HepG2 (cell line): Measurements from ENCODE around the gene YLPM1. TPM values are rescaled to one million over a fixed set of nuclear protein-coding genes. Genes with fewer than 3 reads are reported as not detected.

Experiments
- ATAC-seq: fragments of 200-7000 bp; cut with Tn5 transposase; 3 replicates; pipeline ENCODE4 v1.9.1; 2020; ENCODE audit warnings: mild to moderate bottlenecking, moderate library complexity
- BruUV-seq: library from RNA; stranded (reverse); fragments of 400-500 nt; replicated peaks from 2 replicates; lab custom pipeline; 2021; lab: Mats Ljungman, UMichigan
- CTCF ChIA-PET: fragments of 300-600 bp; formaldehyde crosslinking; extraction: SDS; loops from one replicate; lab custom pipeline; 2021; ENCODE audit warnings: low total read pairs, inconsistent platforms, low intra/inter-chr PET ratio; lab: Yijun Ruan, JAX
- POLR2A ChIA-PET: fragments of 350-600 bp; sonication (Branson Sonifier 250); formaldehyde crosslinking; loops from one replicate; lab custom pipeline; 2020; ENCODE audit warnings: antibody characterized with exemption, inconsistent platforms; lab: Yijun Ruan, JAX
- DNase-seq: peaks from one replicate; pipeline ENCODE4 v3.0.0-alpha.2; 2015; ENCODE audit warnings: low spot score
- FAIRE-seq: peaks from 3 replicates; lab custom pipeline; 2011; peaks lifted over from hg19 to GRCh38; lab: Jason Lieb, UNC
- H2AFZ ChIP-seq: one replicate; pipeline ENCODE4 v1.6.1; 2011; ENCODE audit warnings: low read length, inconsistent platforms
- H3K27ac ChIP-seq: fragments of 300-600 bp; 3 replicates; pipeline ENCODE4 v1.8.0; 2011; ENCODE audit warnings: mixed run types, mild to moderate bottlenecking, mixed read lengths, low read length, inconsistent platforms; ENCODE audit not compliant: insufficient read depth; ENCODE audit errors: extremely low read length
- H3K27me3 ChIP-seq, 2 experiments: fragments of 200-600 bp in 1 of 2; 2 replicates in 1 of 2; 3 replicates in 1 of 2; pipeline versions ENCODE4 v1.6.0 to v1.8.0; 2011; ENCODE audit warnings: low read length in 2 of 2, mild to moderate bottlenecking in 2 of 2, moderate library complexity in 2 of 2, inconsistent platforms in 1 of 2; ENCODE audit not compliant: insufficient read depth in 2 of 2, control insufficient read depth in 1 of 2
- H3K36me3 ChIP-seq, 2 experiments: fragments of 200-600 bp in 1 of 2; replicated peaks in 1 of 2; 2 replicates in 1 of 2; 3 replicates in 1 of 2; pipeline versions ENCODE4 v1.5.1 to v1.8.0; 2011; ENCODE audit warnings: low read length in 2 of 2, inconsistent platforms in 1 of 2; ENCODE audit not compliant: insufficient read depth in 2 of 2, control insufficient read depth in 1 of 2
- H3K4me1 ChIP-seq: 2 replicates; pipeline ENCODE4 v1.5.1; 2012; ENCODE audit warnings: low read length, inconsistent platforms; ENCODE audit not compliant: insufficient read depth
- H3K4me2 ChIP-seq: 2 replicates; pipeline ENCODE4 v1.6.0; 2011; ENCODE audit warnings: low read depth, low read length, inconsistent platforms
- H3K4me3 ChIP-seq, 3 experiments: fragments of 200-600 bp in 1 of 3; sonication (generic), shearing (Covaris generic) in 1 of 3; replicated peaks in 1 of 3; 2 replicates each; pipeline ENCODE4 v1.5.1; 2011 to 2016; ENCODE audit warnings: low read length in 3 of 3, inconsistent platforms in 2 of 3, low read depth in 2 of 3, mild to moderate bottlenecking in 2 of 3, control low read depth in 1 of 3, mixed read lengths in 1 of 3; ENCODE audit not compliant: insufficient read depth in 1 of 3
- H3K79me2 ChIP-seq: one replicate; pipeline ENCODE4 v1.6.1; 2011; ENCODE audit warnings: low read length, inconsistent platforms; ENCODE audit not compliant: insufficient read depth
- H3K9ac ChIP-seq: 2 replicates; pipeline ENCODE4 v1.6.0; 2011; ENCODE audit warnings: mild to moderate bottlenecking, low read depth, low read length, inconsistent platforms; ENCODE audit not compliant: insufficient read depth
- H3K9me3 ChIP-seq: 2 replicates; pipeline ENCODE4 v1.5.1; 2012; ENCODE audit warnings: mild to moderate bottlenecking, low read length
- H4K20me1 ChIP-seq: 2 replicates; pipeline ENCODE4 v1.6.0; 2011; ENCODE audit warnings: inconsistent platforms, mild to moderate bottlenecking, low read length, moderate library complexity; ENCODE audit not compliant: insufficient read depth
- MNT ChIP-seq: fragments of 450-650 bp; IDR thresholded peaks from 2 replicates; pipeline ENCODE4 v1.6.1; 2016
- MXD1 ChIP-seq: sonication (generic); formaldehyde crosslinking; IDR thresholded peaks from 2 replicates; pipeline ENCODE4 v1.4.0; 2020; ENCODE audit warnings: mild to moderate bottlenecking, missing genetic modification reagents
- RXRA ChIP-seq: sonication (generic); formaldehyde crosslinking; IDR thresholded peaks from 2 replicates; pipeline ENCODE4 v1.5.1; 2020; ENCODE audit warnings: missing genetic modification reagents
- SKIL ChIP-seq: sonication (generic); formaldehyde crosslinking; IDR thresholded peaks from 2 replicates; pipeline ENCODE4 v1.8.0; 2022; ENCODE audit warnings: missing genetic modification reagents, mild to moderate bottlenecking, moderate library complexity, borderline replicate concordance
- SNAPC4 ChIP-seq: sonication (generic); formaldehyde crosslinking; IDR thresholded peaks from 2 replicates; pipeline ENCODE4 v1.4.0; 2020; ENCODE audit warnings: mild to moderate bottlenecking, missing genetic modification reagents
- SNAPC5 ChIP-seq: sonication (generic); formaldehyde crosslinking; IDR thresholded peaks from 2 replicates; pipeline ENCODE4 v1.8.1; 2023; ENCODE audit warnings: mild to moderate bottlenecking, missing genetic modification reagents, borderline replicate concordance
- WIZ ChIP-seq: sonication (generic); formaldehyde crosslinking; IDR thresholded peaks from 2 replicates; pipeline ENCODE4 v1.5.1; 2020; ENCODE audit warnings: mild to moderate bottlenecking, missing genetic modification reagents
- ZFAT ChIP-seq: sonication (generic); formaldehyde crosslinking; conservative IDR thresholded peaks from 2 replicates; pipeline ENCODE4 v1.8.1; 2023; ENCODE audit warnings: missing genetic modification reagents, inconsistent platforms
- ZNF562 ChIP-seq: sonication (generic); formaldehyde crosslinking; IDR thresholded peaks from 2 replicates; pipeline ENCODE4 v1.8.0; 2022; ENCODE audit warnings: missing genetic modification reagents, borderline replicate concordance
- ZNF589 ChIP-seq: sonication (generic); formaldehyde crosslinking; conservative IDR thresholded peaks from 2 replicates; pipeline ENCODE4 v1.8.0; 2022; ENCODE audit warnings: mild to moderate bottlenecking, moderate library complexity, missing genetic modification reagents
- ZNF615 ChIP-seq: sonication (generic); formaldehyde crosslinking; IDR thresholded peaks from 2 replicates; pipeline ENCODE4 v1.5.0; 2020; ENCODE audit warnings: mild to moderate bottlenecking, missing genetic modification reagents, borderline replicate concordance
- ZNF720 ChIP-seq: sonication (generic); formaldehyde crosslinking; IDR thresholded peaks from 2 replicates; pipeline ENCODE4 v1.4.0; 2020; ENCODE audit warnings: missing genetic modification reagents
- ZNF75D ChIP-seq: sonication (generic); formaldehyde crosslinking; IDR thresholded peaks from 2 replicates; pipeline ENCODE4 v1.8.1; 2023; ENCODE audit warnings: missing genetic modification reagents, mild to moderate bottlenecking, borderline replicate concordance
- in situ Hi-C: cut with HindIII; loops from 2 replicates; pipeline ENCODE4 v1.10.0; 2017; ENCODE audit warnings: low pct_unique_long_range_greater_than_20kb; ENCODE audit not compliant: extremely low pct_ligation_motif_present
- intact Hi-C: fragments of 100-400 bp; cut with micrococcal nuclease; formaldehyde crosslinking; loops from one replicate; pipeline ENCODE4 v1.10.0; 2022; ENCODE audit not compliant: unreplicated experiment
- polyA plus RNA-seq, 8 experiments: library from polyadenylated mRNA; depleted of rRNA in 3 of 8; stranded (reverse) in 7 of 8; unstranded in 1 of 8; fragments of >200 nt; fragmentation: Illumina TruSeq in 4 of 8; extraction: Trizol in 4 of 8; gene quantifications; 2 replicates each; pipeline versions ENCODE4 v1.2.1 to v1.2.3, GENCODE V29; 2011 to 2016; ENCODE audit warnings: low read depth in 4 of 8, missing spikeins in 1 of 8, mixed read lengths in 1 of 8; ENCODE audit not compliant: insufficient read depth in 1 of 8
- total RNA-seq, 5 experiments: library from RNA; depleted of rRNA; stranded (reverse); fragments of >200 nt; fragmentation: Illumina TruSeq; extraction: Trizol; gene quantifications; 2 replicates each; pipeline ENCODE4 v1.2.3, GENCODE V29; 2016; ENCODE audit warnings: low read depth in 1 of 5

Gene YLPM1
- total and polyA plus RNA-seq, 2 of the 13 experiments (the other 11 are each of a cell fraction or from before 2014, with no cell fraction given), result 6.7 to 21.9 TPM

GRCh38 chr14:74843653-74844052, 80.5 kb downstream of the YLPM1 start:
- Histone ChIP-seq H3K4me3 (no peak overlapping the region), H3K79me2 (no peaks in the 10 kb centered on the region), H3K9me3 (no peaks in the 10 kb centered on the region), H2AFZ (no peak overlapping the region), H3K4me1 (peaks cover 7% of the 10 kb centered on the region), H3K27me3 (no peaks in the 10 kb centered on the region), H3K27ac (no peak overlapping the region), H4K20me1 (no peaks in the 10 kb centered on the region), H3K9ac (no peak overlapping the region), H3K4me2 (no peak overlapping the region), H3K36me3 (0 out of 5 replicates have a peak, but pooled peaks cover 0 to 1% of the 10 kb centered on the region in 2 experiments)
- DNase-seq (no peak), ATAC-seq (no peak), FAIRE-seq (no peak)
- intact Hi-C loops, result no loop called here
- CTCF ChIA-PET, result no interaction called here
- no TSS peak for BruUV-seq
- in situ Hi-C loops, result no loop called here
- POLR2A ChIA-PET, result no interaction called here
- TF ChIP-seq ZFAT, result no peak
- TF ChIP-seq ZNF720, result no peak
- TF ChIP-seq WIZ (CRISPR knock-in tag), result no peak
- no peak for TF ChIP-seq ZNF75D (CRISPR knock-in tag)
- TF ChIP-seq MNT, result no peak
- TF ChIP-seq SKIL (CRISPR knock-in tag), result no peak
- TF ChIP-seq SNAPC4, result no peak
- TF ChIP-seq ZNF562 (CRISPR knock-in tag), result no peak
- TF ChIP-seq SNAPC5 (CRISPR knock-in tag), result no peak
- TF ChIP-seq MXD1, result no peak
- TF ChIP-seq ZNF615 (CRISPR knock-in tag), result no peak
- TF ChIP-seq ZNF589 (CRISPR knock-in tag), result no peak
- TF ChIP-seq RXRA (CRISPR knock-in tag), result no peak
